CD4-positive, alpha-beta T cell treated with Interleukin-4 for 4 hours (primary cell): ENCODE data around the gene TFAP2A.

Experiments used
- DNase-seq: peaks from one replicate; pipeline ENCODE4 v3.0.0-alpha.2; 2020

The TFAP2A gene

GRCh38 chr6:10412461-10413261 is 2.2 kb downstream of the TFAP2A start:
- DNase-seq, result no peak

GRCh38 chr6:10411971-10412460 is 2.9 kb downstream of the TFAP2A start:
- DNase-seq, result peak; percentile 33

- DNase-seq, result no peak
Measured at GRCh38 chr6:10411131-10411970, 3.5 kb downstream of the TFAP2A start.

GRCh38 chr6:10410207-10411050 is 4.4 kb downstream of the TFAP2A start:
- DNase-seq, result no peak

- DNase-seq, result no peak
Measured at GRCh38 chr6:10409731-10410206, 5.1 kb downstream of the TFAP2A start.

GRCh38 chr6:10409233-10409721 is 5.6 kb downstream of the TFAP2A start:
- no peak for DNase-seq

GRCh38 chr6:10408457-10408856 is 6.4 kb downstream of the TFAP2A start:
- DNase-seq, result no peak

- no peak for DNase-seq
Measured at GRCh38 chr6:10407674-10408054, 7.2 kb downstream of the TFAP2A start.

- DNase-seq, result no peak
Measured at GRCh38 chr6:10407018-10407673, 7.7 kb downstream of the TFAP2A start.

GRCh38 chr6:10406556-10406955 is 8.3 kb downstream of the TFAP2A start:
- DNase-seq, result no peak

- no peak for DNase-seq
Measured at GRCh38 chr6:10405513-10405900, 9.4 kb downstream of the TFAP2A start.

- DNase-seq, result no peak
Measured at GRCh38 chr6:10404799-10405512, 9.9 kb downstream of the TFAP2A start.

GRCh38 chr6:10404107-10404798 is 10.6 kb downstream of the TFAP2A start:
- DNase-seq, result peak; percentile 73

GRCh38 chr6:10403385-10404106 is 11.3 kb downstream of the TFAP2A start:
- no peak for DNase-seq

GRCh38 chr6:10402648-10403311 is 12.1 kb downstream of the TFAP2A start:
- no peak for DNase-seq

- DNase-seq, result no peak
Measured at GRCh38 chr6:10401632-10402223, 13.1 kb downstream of the TFAP2A start.

- DNase-seq, result no peak
Measured at GRCh38 chr6:10401004-10401536, 13.8 kb downstream of the TFAP2A start.

- DNase-seq, result no peak
Measured at GRCh38 chr6:10400330-10400729, 14.5 kb downstream of the TFAP2A start.

GRCh38 chr6:10399451-10399850 is 15.4 kb downstream of the TFAP2A start:
- DNase-seq, result no peak
